K562 (cell line): ENCODE measurements around the gene MYO3B. TPM values are rescaled to one million over a fixed set of nuclear protein-coding genes. Genes with fewer than 3 reads are reported as not detected.

ENCODE experiments used
- FIP1L1 ChIP-seq: fragments of 200-400 bp; formaldehyde crosslinking; IDR thresholded peaks from 2 replicates; pipeline ENCODE4 v1.6.1; 2018; ENCODE audit warnings: mild to moderate bottlenecking, low read depth, low read length; ENCODE audit not compliant: poor library complexity, severe bottlenecking
- ZNF589 ChIP-seq: fragments of 200-800 bp; sonication (Bioruptor generic); IDR thresholded peaks from 2 replicates; pipeline ENCODE4 v1.6.1; 2016; ENCODE audit warnings: low read depth, missing genetic modification characterization, missing compliant biosample characterization
- ZSCAN32 ChIP-seq: fragments of 450-650 bp; formaldehyde crosslinking; IDR thresholded peaks from 2 replicates; pipeline ENCODE4 v1.4.0; 2020; ENCODE audit warnings: mild to moderate bottlenecking, moderate library complexity
- polyA plus RNA-seq, 8 experiments: library from polyadenylated mRNA; depleted of rRNA in 4 of 8; stranded (reverse) in 5 of 8; unstranded in 3 of 8; fragments of >200 nt; fragmentation: Nextera tagmentation in 2 of 8; fragmentation: Illumina TruSeq in 1 of 8; extraction: Ambion mirVana in 2 of 8; extraction: Trizol in 1 of 8; gene quantifications; 2 replicates each; pipeline versions ENCODE4 v1.2.1 to v1.2.3, GENCODE V29; 2011 to 2014; ENCODE audit warnings: inconsistent platforms in 1 of 8, missing spikeins in 1 of 8
- total RNA-seq, 7 experiments: library from RNA; depleted of rRNA in 6 of 7; stranded (reverse); fragments of >200 nt in 6 of 7; fragmentation: Illumina TruSeq in 2 of 7; extraction: Trizol in 2 of 7; gene quantifications; 2 replicates each; pipeline versions ENCODE4 v1.2.1 to v1.2.3, GENCODE V29; 2011 to 2021; ENCODE audit warnings: low replicate concordance in 1 of 7
- TF ChIP-seq, protein P1 (sequence below): fragments of 450-650 bp; IDR thresholded peaks from 2 replicates; pipeline ENCODE4 v1.6.1; 2016; ENCODE audit warnings: mild to moderate bottlenecking, moderate library complexity

MYO3B gene
- total and polyA plus RNA-seq, 9 of the 15 experiments (the other 6 are each of a cell fraction or from before 2014, with no cell fraction given): 2.7 to 6.5 (median 3.6) TPM

DNA sequence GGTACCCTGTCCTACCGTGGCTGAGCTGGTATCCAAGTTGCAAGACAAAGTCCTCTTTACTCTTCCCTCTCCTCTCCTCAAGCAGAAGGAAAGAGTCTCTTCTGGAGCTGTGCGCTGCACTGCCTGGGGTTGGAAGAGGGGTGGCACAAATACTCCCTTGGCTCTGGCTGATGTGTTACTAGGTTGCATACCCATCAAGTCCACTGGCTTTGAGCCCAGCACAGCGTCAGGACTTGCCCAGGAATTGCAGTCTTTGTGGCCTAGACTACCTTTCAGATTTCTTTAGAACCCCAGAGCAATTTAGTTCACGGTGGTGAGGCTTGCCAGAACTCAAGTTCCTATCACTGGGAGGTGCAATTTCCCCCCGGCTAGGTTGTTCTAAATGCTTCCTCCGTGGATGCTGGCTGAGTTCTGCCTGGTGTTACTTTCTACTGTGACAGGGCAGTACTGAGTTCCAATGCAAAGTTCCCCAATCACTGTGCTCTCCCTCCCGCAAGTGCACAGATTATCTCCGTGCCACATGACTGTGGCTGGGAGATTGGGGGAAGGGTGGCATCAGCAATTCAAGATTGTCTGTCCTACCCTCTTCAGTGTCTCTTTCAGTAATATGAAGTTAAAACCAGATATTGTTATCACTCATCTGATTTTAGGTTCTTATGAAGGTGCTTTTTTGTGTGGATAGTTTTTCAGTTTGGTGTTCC lies 13.4 kb downstream of the MYO3B start (continued):
- TF ChIP-seq, protein P1, sequence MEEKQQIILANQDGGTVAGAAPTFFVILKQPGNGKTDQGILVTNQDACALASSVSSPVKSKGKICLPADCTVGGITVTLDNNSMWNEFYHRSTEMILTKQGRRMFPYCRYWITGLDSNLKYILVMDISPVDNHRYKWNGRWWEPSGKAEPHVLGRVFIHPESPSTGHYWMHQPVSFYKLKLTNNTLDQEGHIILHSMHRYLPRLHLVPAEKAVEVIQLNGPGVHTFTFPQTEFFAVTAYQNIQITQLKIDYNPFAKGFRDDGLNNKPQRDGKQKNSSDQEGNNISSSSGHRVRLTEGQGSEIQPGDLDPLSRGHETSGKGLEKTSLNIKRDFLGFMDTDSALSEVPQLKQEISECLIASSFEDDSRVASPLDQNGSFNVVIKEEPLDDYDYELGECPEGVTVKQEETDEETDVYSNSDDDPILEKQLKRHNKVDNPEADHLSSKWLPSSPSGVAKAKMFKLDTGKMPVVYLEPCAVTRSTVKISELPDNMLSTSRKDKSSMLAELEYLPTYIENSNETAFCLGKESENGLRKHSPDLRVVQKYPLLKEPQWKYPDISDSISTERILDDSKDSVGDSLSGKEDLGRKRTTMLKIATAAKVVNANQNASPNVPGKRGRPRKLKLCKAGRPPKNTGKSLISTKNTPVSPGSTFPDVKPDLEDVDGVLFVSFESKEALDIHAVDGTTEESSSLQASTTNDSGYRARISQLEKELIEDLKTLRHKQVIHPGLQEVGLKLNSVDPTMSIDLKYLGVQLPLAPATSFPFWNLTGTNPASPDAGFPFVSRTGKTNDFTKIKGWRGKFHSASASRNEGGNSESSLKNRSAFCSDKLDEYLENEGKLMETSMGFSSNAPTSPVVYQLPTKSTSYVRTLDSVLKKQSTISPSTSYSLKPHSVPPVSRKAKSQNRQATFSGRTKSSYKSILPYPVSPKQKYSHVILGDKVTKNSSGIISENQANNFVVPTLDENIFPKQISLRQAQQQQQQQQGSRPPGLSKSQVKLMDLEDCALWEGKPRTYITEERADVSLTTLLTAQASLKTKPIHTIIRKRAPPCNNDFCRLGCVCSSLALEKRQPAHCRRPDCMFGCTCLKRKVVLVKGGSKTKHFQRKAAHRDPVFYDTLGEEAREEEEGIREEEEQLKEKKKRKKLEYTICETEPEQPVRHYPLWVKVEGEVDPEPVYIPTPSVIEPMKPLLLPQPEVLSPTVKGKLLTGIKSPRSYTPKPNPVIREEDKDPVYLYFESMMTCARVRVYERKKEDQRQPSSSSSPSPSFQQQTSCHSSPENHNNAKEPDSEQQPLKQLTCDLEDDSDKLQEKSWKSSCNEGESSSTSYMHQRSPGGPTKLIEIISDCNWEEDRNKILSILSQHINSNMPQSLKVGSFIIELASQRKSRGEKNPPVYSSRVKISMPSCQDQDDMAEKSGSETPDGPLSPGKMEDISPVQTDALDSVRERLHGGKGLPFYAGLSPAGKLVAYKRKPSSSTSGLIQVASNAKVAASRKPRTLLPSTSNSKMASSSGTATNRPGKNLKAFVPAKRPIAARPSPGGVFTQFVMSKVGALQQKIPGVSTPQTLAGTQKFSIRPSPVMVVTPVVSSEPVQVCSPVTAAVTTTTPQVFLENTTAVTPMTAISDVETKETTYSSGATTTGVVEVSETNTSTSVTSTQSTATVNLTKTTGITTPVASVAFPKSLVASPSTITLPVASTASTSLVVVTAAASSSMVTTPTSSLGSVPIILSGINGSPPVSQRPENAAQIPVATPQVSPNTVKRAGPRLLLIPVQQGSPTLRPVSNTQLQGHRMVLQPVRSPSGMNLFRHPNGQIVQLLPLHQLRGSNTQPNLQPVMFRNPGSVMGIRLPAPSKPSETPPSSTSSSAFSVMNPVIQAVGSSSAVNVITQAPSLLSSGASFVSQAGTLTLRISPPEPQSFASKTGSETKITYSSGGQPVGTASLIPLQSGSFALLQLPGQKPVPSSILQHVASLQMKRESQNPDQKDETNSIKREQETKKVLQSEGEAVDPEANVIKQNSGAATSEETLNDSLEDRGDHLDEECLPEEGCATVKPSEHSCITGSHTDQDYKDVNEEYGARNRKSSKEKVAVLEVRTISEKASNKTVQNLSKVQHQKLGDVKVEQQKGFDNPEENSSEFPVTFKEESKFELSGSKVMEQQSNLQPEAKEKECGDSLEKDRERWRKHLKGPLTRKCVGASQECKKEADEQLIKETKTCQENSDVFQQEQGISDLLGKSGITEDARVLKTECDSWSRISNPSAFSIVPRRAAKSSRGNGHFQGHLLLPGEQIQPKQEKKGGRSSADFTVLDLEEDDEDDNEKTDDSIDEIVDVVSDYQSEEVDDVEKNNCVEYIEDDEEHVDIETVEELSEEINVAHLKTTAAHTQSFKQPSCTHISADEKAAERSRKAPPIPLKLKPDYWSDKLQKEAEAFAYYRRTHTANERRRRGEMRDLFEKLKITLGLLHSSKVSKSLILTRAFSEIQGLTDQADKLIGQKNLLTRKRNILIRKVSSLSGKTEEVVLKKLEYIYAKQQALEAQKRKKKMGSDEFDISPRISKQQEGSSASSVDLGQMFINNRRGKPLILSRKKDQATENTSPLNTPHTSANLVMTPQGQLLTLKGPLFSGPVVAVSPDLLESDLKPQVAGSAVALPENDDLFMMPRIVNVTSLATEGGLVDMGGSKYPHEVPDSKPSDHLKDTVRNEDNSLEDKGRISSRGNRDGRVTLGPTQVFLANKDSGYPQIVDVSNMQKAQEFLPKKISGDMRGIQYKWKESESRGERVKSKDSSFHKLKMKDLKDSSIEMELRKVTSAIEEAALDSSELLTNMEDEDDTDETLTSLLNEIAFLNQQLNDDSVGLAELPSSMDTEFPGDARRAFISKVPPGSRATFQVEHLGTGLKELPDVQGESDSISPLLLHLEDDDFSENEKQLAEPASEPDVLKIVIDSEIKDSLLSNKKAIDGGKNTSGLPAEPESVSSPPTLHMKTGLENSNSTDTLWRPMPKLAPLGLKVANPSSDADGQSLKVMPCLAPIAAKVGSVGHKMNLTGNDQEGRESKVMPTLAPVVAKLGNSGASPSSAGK: no peak; the same call in 1 of the 2 replicates
- TF ChIP-seq ZSCAN32 (CRISPR knock-in tag) (no peak), ZNF589 (no peak), FIP1L1 (no peak)
